Spleen (tissue), 11 donors: ENCODE data around the gene DENND1A. TPM values are rescaled to one million over a fixed set of nuclear protein-coding genes. Genes with fewer than 3 reads are reported as not detected.

ENCODE experiments used
- DNase-seq: peaks from one replicate; pipeline ENCODE4 v3.0.0-alpha.2; 2020
- H3K27ac ChIP-seq, 8 donors: fragments of 200-600 bp; sonication (generic) in 7 of 8; 1 replicate in 4 of 8; 2 replicates in 4 of 8; pipeline versions ENCODE4 v1.5.0 to v1.8.0; 2016 to 2021; ENCODE audit warnings: inconsistent platforms in 4 of 8, mild to moderate bottlenecking in 4 of 8, moderate library complexity in 1 of 8
- H3K27me3 ChIP-seq, 7 donors: fragments of 200-600 bp; sonication (generic) in 6 of 7; replicated peaks in 1 of 7; 1 replicate in 4 of 7; 2 replicates in 3 of 7; pipeline versions ENCODE4 v1.5.0 to v1.8.0; 2016 to 2021; ENCODE audit warnings: inconsistent platforms in 3 of 7, mild to moderate bottlenecking in 1 of 7
- H3K36me3 ChIP-seq, 6 donors: fragments of 200-600 bp; sonication (generic) in 5 of 6; 1 replicate in 4 of 6; 2 replicates in 2 of 6; pipeline versions ENCODE4 v1.5.0 to v1.8.0; 2016 to 2021; ENCODE audit warnings: inconsistent platforms in 2 of 6
- H3K4me1 ChIP-seq, 6 donors: fragments of 200-600 bp; sonication (generic) in 5 of 6; 1 replicate in 3 of 6; 2 replicates in 3 of 6; pipeline versions ENCODE4 v1.5.0 to v1.8.0; 2016 to 2021; ENCODE audit warnings: inconsistent platforms in 3 of 6
- H3K4me3 ChIP-seq, 8 donors: fragments of 200-600 bp; sonication (generic) in 7 of 8; 1 replicate in 4 of 8; 2 replicates in 4 of 8; pipeline versions ENCODE4 v1.5.0 to v1.8.0; 2016 to 2021; ENCODE audit warnings: inconsistent platforms in 4 of 8, mild to moderate bottlenecking in 4 of 8, moderate library complexity in 2 of 8
- H3K9me3 ChIP-seq, 8 donors: fragments of 200-600 bp; sonication (generic) in 7 of 8; 1 replicate in 4 of 8; 2 replicates in 4 of 8; pipeline versions ENCODE4 v1.5.0 to v1.8.0; 2016 to 2021; ENCODE audit warnings: inconsistent platforms in 4 of 8
- CTCF ChIP-seq, 11 experiments: fragments of 200-600 bp in 7 of 11; fragments of 450-650 bp in 4 of 11; sonication (generic) in 4 of 11; IDR thresholded peaks in 8 of 11; conservative IDR thresholded peaks in 3 of 11; 1 replicate in 7 of 11; 2 replicates in 4 of 11; pipeline versions ENCODE4 v1.4.0 to v1.8.0; 2016 to 2021; ENCODE audit warnings: antibody characterized with exemption in 11 of 11, inconsistent platforms in 4 of 11, mild to moderate bottlenecking in 1 of 11
- POLR2A ChIP-seq, 3 donors: fragments of 450-650 bp; IDR thresholded peaks; one replicate each; pipeline ENCODE4 v1.5.1; 2017; ENCODE audit warnings: antibody characterized with exemption in 3 of 3, mild to moderate bottlenecking in 1 of 3
- POLR2AphosphoS5 ChIP-seq, 3 donors: sonication (generic); formaldehyde crosslinking; IDR thresholded peaks; one replicate each; pipeline ENCODE4 v1.5.1; 2017; ENCODE audit warnings: antibody characterized with exemption in 3 of 3
- WGBS, 5 donors: extraction: QIAGEN DNeasy Blood & Tissue Kit in 3 of 5; methylation state at CpG; one replicate each; pipeline versions ENCODE4 v1.1.5 to v1.1.7; 2013 to 2018; 5-methylcytosine and 5-hydroxymethylcytosine counted together
- intact Hi-C: fragments of 100-400 bp; cut with DNase I; formaldehyde crosslinking; loops from one replicate; pipeline ENCODE4 v1.15.0; 2023; ENCODE audit warnings: low total_unique reads
- polyA plus RNA-seq, 3 donors: library from polyadenylated mRNA; stranded (reverse); fragments of 200-250 nt; gene quantifications; one replicate each; pipeline ENCODE4 v1.2.1, GENCODE V29; 2013
- total RNA-seq, 7 donors: library from RNA; depleted of rRNA in 3 of 7; stranded (reverse); fragments of >200 nt in 3 of 7; fragmentation: NEBNext Ultra II Directional in 4 of 7; extraction: Animal tissue kit (Norgen Biotek cat#: 25700) in 4 of 7; gene quantifications; one replicate each; pipeline versions ENCODE4 v1.1.0 to v1.2.1, GENCODE V29; 2016 to 2021
- donor health status: healthy with polysubstance abuse.
- donor health status: DM: no; HTN: no; CAD: no; lungs with moderate emphysema.
- donor health status: DM: no; HTN: no; CAD: no.
- donor health status: Bipolar disorder and iron deficiency.
- donor health status: healthy.
- donor health status: DM: no; HTN: no; CAD: no.
- donor health status: DM: yes; HTN: yes; CAD: no.

The DENND1A gene
- total and polyA plus RNA-seq, 10 donors = 5.4 to 59.3 (median 48.8) TPM

- H3K4me1 ChIP-seq = peaks cover 0 to 21% (median 4%) of the 10 kb centered on the region in 6 donors
- WGBS, 5 donors = 94 to 95% (median 95%) methylated on average over 9 to 10 of the region's 10 CpGs
- no peaks in the 10 kb centered on the region for H3K9me3 ChIP-seq
- no peaks in the 10 kb centered on the region for H3K27me3 ChIP-seq
- H3K27ac ChIP-seq = no peak overlapping the region
- H3K4me3 ChIP-seq = no peak overlapping the region
- peaks cover 0 to 58% (median 12%) of the 10 kb centered on the region in 6 donors for H3K36me3 ChIP-seq
- intact Hi-C loops = no loop called here
- TF ChIP-seq CTCF (IDR thresholded peaks at IDR 0.05 in 8 of 11, conservative IDR thresholded peaks at IDR 0.05 in 3 of 11) (no peak), POLR2AphosphoS5 (IDR thresholded peaks at IDR 0.05) (no peak), POLR2A (IDR thresholded peaks at IDR 0.05) (no peak)
- DNase-seq = no peak
These were observed 378.2 kb downstream of the DENND1A start for GRCh38 chr9:123551734-123552133.

- intact Hi-C loops = no loop called here
- WGBS, 5 donors = 85 to 91% (median 87%) methylated on average over 5 of the region's 5 CpGs
- H3K36me3 ChIP-seq = peaks cover 0 to 49% (median 5%) of the 10 kb centered on the region in 6 donors
- no peak for TF ChIP-seq POLR2AphosphoS5 (IDR thresholded peaks at IDR 0.05)
- TF ChIP-seq CTCF (IDR thresholded peaks at IDR 0.05 in 8 of 11, conservative IDR thresholded peaks at IDR 0.05 in 3 of 11) = no peak
- no peak for TF ChIP-seq POLR2A (IDR thresholded peaks at IDR 0.05)
- H3K27ac ChIP-seq = no peak overlapping the region
- no peak for DNase-seq
- no peaks in the 10 kb centered on the region for H3K27me3 ChIP-seq
- H3K4me1 ChIP-seq = peaks cover 0 to 15% (median 0%) of the 10 kb centered on the region in 6 donors
- no peak overlapping the region for H3K4me3 ChIP-seq
- no peaks in the 10 kb centered on the region for H3K9me3 ChIP-seq
These were observed 379.1 kb downstream of the DENND1A start for GRCh38 chr9:123550797-123551196.

GRCh38 chr9:123550012-123550411 is 379.9 kb downstream of the DENND1A start:
- peaks cover 0 to 41% (median 1%) of the 10 kb centered on the region in 6 donors for H3K36me3 ChIP-seq
- H3K9me3 ChIP-seq = no peaks in the 10 kb centered on the region
- H3K4me3 ChIP-seq = no peak overlapping the region
- peaks cover 0 to 15% (median 0%) of the 10 kb centered on the region in 6 donors for H3K4me1 ChIP-seq
- TF ChIP-seq CTCF (IDR thresholded peaks at IDR 0.05 in 8 of 11, conservative IDR thresholded peaks at IDR 0.05 in 3 of 11) (no peak), POLR2A (IDR thresholded peaks at IDR 0.05) (no peak), POLR2AphosphoS5 (IDR thresholded peaks at IDR 0.05) (no peak)
- no peak overlapping the region for H3K27ac ChIP-seq
- WGBS, 5 donors = 66 to 82% (median 72%) methylated on average over 3 of the region's 3 CpGs
- intact Hi-C loops = no loop called here
- no peaks in the 10 kb centered on the region for H3K27me3 ChIP-seq
- no peak for DNase-seq

- H3K4me1 ChIP-seq = peaks cover 0 to 19% (median 2%) of the 10 kb centered on the region in 6 donors
- no peak for DNase-seq
- peaks cover 0 to 30% (median 1%) of the 10 kb centered on the region in 6 donors for H3K36me3 ChIP-seq
- H3K27me3 ChIP-seq = no peaks in the 10 kb centered on the region
- H3K4me3 ChIP-seq = no peak overlapping the region
- H3K9me3 ChIP-seq = no peaks in the 10 kb centered on the region
- intact Hi-C loops = no loop called here
- H3K27ac ChIP-seq = no peak overlapping the region
- WGBS, 5 donors = 48 to 63% (median 59%) methylated on average over 9 of the region's 9 CpGs
- TF ChIP-seq CTCF (IDR thresholded peaks at IDR 0.05 in 8 of 11, conservative IDR thresholded peaks at IDR 0.05 in 3 of 11) = no peak
- no peak for TF ChIP-seq POLR2AphosphoS5 (IDR thresholded peaks at IDR 0.05)
- TF ChIP-seq POLR2A (IDR thresholded peaks at IDR 0.05) = no peak
These were observed 381.0 kb downstream of the DENND1A start for GRCh38 chr9:123548741-123549545.
